ENCODE results near the gene KRT85.

- TF ChIP-seq CTCF (IDR thresholded peaks at IDR 0.05) (no peak), POLR2A (IDR thresholded peaks at IDR 0.05; ENCODE audit: low read length) (no peak), EHMT2 (IDR thresholded peaks at IDR 0.05; ENCODE audit: low read depth) (no peak), RARB (CRISPR knock-in tag; IDR thresholded peaks at IDR 0.05) (no peak), EP300 (IDR thresholded peaks at IDR 0.05) (no peak), RCOR1 (IDR thresholded peaks at IDR 0.05; ENCODE audit: low read depth, low read length) (no peak), ZC3H11A (IDR thresholded peaks at IDR 0.05) (no peak), HMGXB4 (CRISPR knock-in tag; IDR thresholded peaks at IDR 0.05; ENCODE audit: borderline replicate concordance) (no peak)
- TF ChIP-seq, protein P1, sequence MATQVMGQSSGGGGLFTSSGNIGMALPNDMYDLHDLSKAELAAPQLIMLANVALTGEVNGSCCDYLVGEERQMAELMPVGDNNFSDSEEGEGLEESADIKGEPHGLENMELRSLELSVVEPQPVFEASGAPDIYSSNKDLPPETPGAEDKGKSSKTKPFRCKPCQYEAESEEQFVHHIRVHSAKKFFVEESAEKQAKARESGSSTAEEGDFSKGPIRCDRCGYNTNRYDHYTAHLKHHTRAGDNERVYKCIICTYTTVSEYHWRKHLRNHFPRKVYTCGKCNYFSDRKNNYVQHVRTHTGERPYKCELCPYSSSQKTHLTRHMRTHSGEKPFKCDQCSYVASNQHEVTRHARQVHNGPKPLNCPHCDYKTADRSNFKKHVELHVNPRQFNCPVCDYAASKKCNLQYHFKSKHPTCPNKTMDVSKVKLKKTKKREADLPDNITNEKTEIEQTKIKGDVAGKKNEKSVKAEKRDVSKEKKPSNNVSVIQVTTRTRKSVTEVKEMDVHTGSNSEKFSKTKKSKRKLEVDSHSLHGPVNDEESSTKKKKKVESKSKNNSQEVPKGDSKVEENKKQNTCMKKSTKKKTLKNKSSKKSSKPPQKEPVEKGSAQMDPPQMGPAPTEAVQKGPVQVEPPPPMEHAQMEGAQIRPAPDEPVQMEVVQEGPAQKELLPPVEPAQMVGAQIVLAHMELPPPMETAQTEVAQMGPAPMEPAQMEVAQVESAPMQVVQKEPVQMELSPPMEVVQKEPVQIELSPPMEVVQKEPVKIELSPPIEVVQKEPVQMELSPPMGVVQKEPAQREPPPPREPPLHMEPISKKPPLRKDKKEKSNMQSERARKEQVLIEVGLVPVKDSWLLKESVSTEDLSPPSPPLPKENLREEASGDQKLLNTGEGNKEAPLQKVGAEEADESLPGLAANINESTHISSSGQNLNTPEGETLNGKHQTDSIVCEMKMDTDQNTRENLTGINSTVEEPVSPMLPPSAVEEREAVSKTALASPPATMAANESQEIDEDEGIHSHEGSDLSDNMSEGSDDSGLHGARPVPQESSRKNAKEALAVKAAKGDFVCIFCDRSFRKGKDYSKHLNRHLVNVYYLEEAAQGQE (IDR thresholded peaks at IDR 0.05) = no peak
- TF ChIP-seq, protein P2, sequence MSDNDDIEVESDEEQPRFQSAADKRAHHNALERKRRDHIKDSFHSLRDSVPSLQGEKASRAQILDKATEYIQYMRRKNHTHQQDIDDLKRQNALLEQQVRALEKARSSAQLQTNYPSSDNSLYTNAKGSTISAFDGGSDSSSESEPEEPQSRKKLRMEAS (IDR thresholded peaks at IDR 0.05) = no peak
- TF ChIP-seq, protein P3, sequence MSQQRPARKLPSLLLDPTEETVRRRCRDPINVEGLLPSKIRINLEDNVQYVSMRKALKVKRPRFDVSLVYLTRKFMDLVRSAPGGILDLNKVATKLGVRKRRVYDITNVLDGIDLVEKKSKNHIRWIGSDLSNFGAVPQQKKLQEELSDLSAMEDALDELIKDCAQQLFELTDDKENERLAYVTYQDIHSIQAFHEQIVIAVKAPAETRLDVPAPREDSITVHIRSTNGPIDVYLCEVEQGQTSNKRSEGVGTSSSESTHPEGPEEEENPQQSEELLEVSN (IDR thresholded peaks at IDR 0.05; ENCODE audit: borderline replicate concordance, low read depth) = no peak
- TF ChIP-seq, protein P4, sequence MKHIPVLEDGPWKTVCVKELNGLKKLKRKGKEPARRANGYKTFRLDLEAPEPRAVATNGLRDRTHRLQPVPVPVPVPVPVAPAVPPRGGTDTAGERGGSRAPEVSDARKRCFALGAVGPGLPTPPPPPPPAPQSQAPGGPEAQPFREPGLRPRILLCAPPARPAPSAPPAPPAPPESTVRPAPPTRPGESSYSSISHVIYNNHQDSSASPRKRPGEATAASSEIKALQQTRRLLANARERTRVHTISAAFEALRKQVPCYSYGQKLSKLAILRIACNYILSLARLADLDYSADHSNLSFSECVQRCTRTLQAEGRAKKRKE (CRISPR knock-in tag; IDR thresholded peaks at IDR 0.05; ENCODE audit: low read depth) = no peak
Observed at GRCh38 chr12:52351196-52352059, 15.9 kb downstream of the KRT85 start.
